Panc1 (cell line): Measurements from ENCODE around the gene PGBD5. TPM values are rescaled to one million over a fixed set of nuclear protein-coding genes. Genes with fewer than 3 reads are reported as not detected.

Source experiments
- ATAC-seq: fragments of 200-7000 bp; cut with Tn5 transposase; 2 replicates; pipeline ENCODE4 v1.9.1; 2020; ENCODE audit warnings: mild to moderate bottlenecking, moderate library complexity
- BruUV-seq: library from RNA; stranded (reverse); fragments of 400-500 nt; replicated peaks from 2 replicates; lab custom pipeline; 2021; lab: Mats Ljungman, UMichigan
- CTCF ChIA-PET: fragments of 300-600 bp; sonication (Branson Sonifier 250); formaldehyde crosslinking; loops from one replicate; lab custom pipeline; 2022; ENCODE audit warnings: antibody characterized with exemption; lab: Charles Lee
- POLR2A ChIA-PET: fragments of 300-600 bp; sonication (Branson Sonifier 250); formaldehyde crosslinking; loops from one replicate; lab custom pipeline; 2022; ENCODE audit warnings: antibody characterized with exemption; lab: Charles Lee
- DNase-seq: peaks from one replicate; pipeline ENCODE4 v3.0.0-alpha.2; 2010; ENCODE audit warnings: low read depth, low spot score
- H3K27ac ChIP-seq: 2 replicates; pipeline ENCODE4 v1.5.1; 2011; ENCODE audit warnings: mild to moderate bottlenecking, low read length, inconsistent platforms
- H3K27me3 ChIP-seq: fragments of 200-500 bp; sonication (Bioruptor generic); 2 replicates; pipeline ENCODE4 v1.6.0; 2014; ENCODE audit warnings: low read length, inconsistent platforms; ENCODE audit not compliant: control insufficient read depth, insufficient read depth
- H3K36me3 ChIP-seq: fragments of 200-500 bp; sonication (Bioruptor generic); 2 replicates; pipeline ENCODE4 v1.5.1; 2014; ENCODE audit warnings: inconsistent platforms, mild to moderate bottlenecking, low read length, moderate library complexity; ENCODE audit not compliant: control insufficient read depth, insufficient read depth
- H3K4me1 ChIP-seq: 2 replicates; pipeline ENCODE4 v1.5.1; 2011; ENCODE audit warnings: inconsistent platforms, mild to moderate bottlenecking, low read length, moderate library complexity; ENCODE audit not compliant: control insufficient read depth, insufficient read depth
- H3K4me3 ChIP-seq, 2 experiments: 2 replicates each; pipeline ENCODE4 v1.5.1; 2011 to 2012; ENCODE audit warnings: low read depth in 2 of 2, low read length in 2 of 2, mild to moderate bottlenecking in 2 of 2, inconsistent platforms in 1 of 2, moderate library complexity in 1 of 2
- H3K9me3 ChIP-seq: fragments of 200-500 bp; sonication (Bioruptor generic); 2 replicates; pipeline ENCODE4 v1.5.1; 2014; ENCODE audit warnings: low read depth, mild to moderate bottlenecking, inconsistent platforms, low read length, moderate library complexity; ENCODE audit not compliant: control insufficient read depth, insufficient read depth
- POLR2AphosphoS5 ChIP-seq: IDR thresholded peaks from 2 replicates; pipeline ENCODE4 v1.6.1; 2012; ENCODE audit warnings: mild to moderate bottlenecking, low read depth, low read length, moderate library complexity
- REST ChIP-seq, 2 experiments: IDR thresholded peaks; 2 replicates each; pipeline ENCODE4 v1.6.1; 2011 to 2012; ENCODE audit warnings: low read depth in 2 of 2, control low read depth in 1 of 2, low read length in 1 of 2, mild to moderate bottlenecking in 1 of 2, moderate library complexity in 1 of 2; ENCODE audit not compliant: insufficient read depth in 1 of 2
- SIN3A ChIP-seq: IDR thresholded peaks from 2 replicates; pipeline ENCODE4 v1.6.1; 2012; ENCODE audit warnings: low read depth, mild to moderate bottlenecking, low read length, moderate library complexity, borderline replicate concordance; ENCODE audit not compliant: insufficient read depth
- TCF7L2 ChIP-seq: IDR thresholded peaks from 2 replicates; pipeline ENCODE4 v1.6.1; 2011; ENCODE audit warnings: mild to moderate bottlenecking, low read depth, low read length, inconsistent platforms
- in situ Hi-C: cut with HindIII; loops from 2 replicates; pipeline ENCODE4 v1.10.0; 2016; ENCODE audit warnings: low sequenced_read_pairs, low pct_unique_long_range_greater_than_20kb
- intact Hi-C: fragments of 100-400 bp; cut with micrococcal nuclease; formaldehyde crosslinking; loops from one replicate; pipeline ENCODE4 v1.10.0; 2022; ENCODE audit not compliant: unreplicated experiment
- total RNA-seq: library from RNA; stranded (reverse); gene quantifications from one replicate; pipeline ENCODE4 v1.2.1, GENCODE V29; 2021; ENCODE audit not compliant: unreplicated experiment
- TF ChIP-seq, protein P1 (sequence below): fragments of 450-650 bp; IDR thresholded peaks from 2 replicates; pipeline ENCODE4 v1.5.1; 2017; ENCODE audit warnings: mild to moderate bottlenecking

PGBD5 gene
- total RNA-seq, 1 experiment from 2014 or later, result 0.05 TPM

DNA sequence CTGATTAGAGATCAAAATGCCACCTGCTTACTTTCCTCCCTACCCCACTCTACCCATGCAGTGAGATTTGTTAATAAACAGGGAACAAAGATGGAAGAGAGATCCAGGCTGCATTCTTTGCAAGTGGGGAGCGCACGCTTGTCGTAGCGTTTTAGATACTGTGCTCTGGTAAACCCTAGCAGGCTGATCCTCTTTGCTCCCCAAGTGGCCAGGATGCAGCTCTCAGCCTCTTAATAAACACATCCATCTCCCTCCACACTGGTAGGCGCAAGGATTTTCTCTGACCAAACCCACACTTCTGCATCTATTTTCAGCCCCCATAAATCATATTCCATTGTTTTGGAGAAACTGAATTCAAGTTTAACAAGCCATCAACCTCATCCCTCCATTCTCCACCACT, 2.9 kb downstream of the PGBD5 start:
- CTCF ChIA-PET, result no interaction called here
- Histone ChIP-seq H3K27me3 (peaks cover 48% of the 10 kb centered on the region), H3K4me3 (no peak overlapping the region), H3K36me3 (no peaks in the 10 kb centered on the region), H3K4me1 (no peaks in the 10 kb centered on the region; the same call in 1 of the 2 replicates), H3K27ac (no peak overlapping the region), H3K9me3 (no peaks in the 10 kb centered on the region)
- BruUV-seq, result no TSS peak
- DNase-seq (no peak), ATAC-seq (no peak)
- no peak for TF ChIP-seq SIN3A
- no peak for TF ChIP-seq POLR2AphosphoS5
- no peak for TF ChIP-seq TCF7L2
- TF ChIP-seq, protein P1, sequence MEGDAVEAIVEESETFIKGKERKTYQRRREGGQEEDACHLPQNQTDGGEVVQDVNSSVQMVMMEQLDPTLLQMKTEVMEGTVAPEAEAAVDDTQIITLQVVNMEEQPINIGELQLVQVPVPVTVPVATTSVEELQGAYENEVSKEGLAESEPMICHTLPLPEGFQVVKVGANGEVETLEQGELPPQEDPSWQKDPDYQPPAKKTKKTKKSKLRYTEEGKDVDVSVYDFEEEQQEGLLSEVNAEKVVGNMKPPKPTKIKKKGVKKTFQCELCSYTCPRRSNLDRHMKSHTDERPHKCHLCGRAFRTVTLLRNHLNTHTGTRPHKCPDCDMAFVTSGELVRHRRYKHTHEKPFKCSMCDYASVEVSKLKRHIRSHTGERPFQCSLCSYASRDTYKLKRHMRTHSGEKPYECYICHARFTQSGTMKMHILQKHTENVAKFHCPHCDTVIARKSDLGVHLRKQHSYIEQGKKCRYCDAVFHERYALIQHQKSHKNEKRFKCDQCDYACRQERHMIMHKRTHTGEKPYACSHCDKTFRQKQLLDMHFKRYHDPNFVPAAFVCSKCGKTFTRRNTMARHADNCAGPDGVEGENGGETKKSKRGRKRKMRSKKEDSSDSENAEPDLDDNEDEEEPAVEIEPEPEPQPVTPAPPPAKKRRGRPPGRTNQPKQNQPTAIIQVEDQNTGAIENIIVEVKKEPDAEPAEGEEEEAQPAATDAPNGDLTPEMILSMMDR, result no peak
- no peak for TF ChIP-seq REST (IDR thresholded peaks at IDR 0.05; ENCODE audit: insufficient read depth in 1 of 2, low read depth in 2 of 2, low read length in 1 of 2)
- in situ Hi-C loops (no loop called here), intact Hi-C loops (no loop called here)
- POLR2A ChIA-PET, result no interaction called here

- ChIA-PET POLR2A (interaction anchor here (0.7 kb wide), 1 partner anchor 13 kb away, joined by 3 read pairs; no protein-coding TSS in a partner anchor), CTCF (no interaction called here)
- in situ Hi-C loops, result no loop called here
- DNase-seq (no peak), ATAC-seq (no peak)
- Histone ChIP-seq H3K4me3 (no peak overlapping the region), H3K4me1 (no peaks in the 10 kb centered on the region), H3K36me3 (no peaks in the 10 kb centered on the region), H3K27ac (no peak overlapping the region), H3K9me3 (no peaks in the 10 kb centered on the region), H3K27me3 (peaks cover 43% of the 10 kb centered on the region)
- TF ChIP-seq, protein P1, result no peak
- no peak for TF ChIP-seq TCF7L2
- no peak for TF ChIP-seq REST (IDR thresholded peaks at IDR 0.05; ENCODE audit: insufficient read depth in 1 of 2, low read depth in 2 of 2, low read length in 1 of 2)
- no peak for TF ChIP-seq SIN3A
- TF ChIP-seq POLR2AphosphoS5, result no peak
- intact Hi-C loops, result no loop called here
- BruUV-seq, result no TSS peak
These were observed 3.7 kb downstream of the PGBD5 start for GRCh38 chr1:230422221-230422981.
